ENCODE measurements around the gene GAB4.

GRCh38 chr22:17043521-17043920 lies 35.5 kb upstream of the GAB4 start:
- TF ChIP-seq CTCF (conservative IDR thresholded peaks at IDR 0.05 in 1 of 2, IDR thresholded peaks at IDR 0.05 in 1 of 2; ENCODE audit: low read depth in 1 of 2, low read length in 2 of 2) (no peak), EZH2 (IDR thresholded peaks at IDR 0.05; ENCODE audit: low read length, missing control alignments) (no peak)

Data from fibroblast of lung (primary cell).